Hematopoietic multipotent progenitor cell treated with erythropoietin and hydrocortisone succinate and interleukin-3 and kit ligand, for 4 days (in vitro differentiated cells): ENCODE measurements around the gene GIGYF2.
A peak's percentile ranks its signal among the peaks of the same experiment; 100 is the strongest.
"Not testable (repeated sequence)": the region's sequence is repeated elsewhere in the genome, so short reads cannot be mapped to it uniquely, and the experiment has no call there.

Experiments used
- DNase-seq: peaks from one replicate; pipeline ENCODE4 v3.0.0-alpha.2; 2015

GIGYF2 gene

DNA sequence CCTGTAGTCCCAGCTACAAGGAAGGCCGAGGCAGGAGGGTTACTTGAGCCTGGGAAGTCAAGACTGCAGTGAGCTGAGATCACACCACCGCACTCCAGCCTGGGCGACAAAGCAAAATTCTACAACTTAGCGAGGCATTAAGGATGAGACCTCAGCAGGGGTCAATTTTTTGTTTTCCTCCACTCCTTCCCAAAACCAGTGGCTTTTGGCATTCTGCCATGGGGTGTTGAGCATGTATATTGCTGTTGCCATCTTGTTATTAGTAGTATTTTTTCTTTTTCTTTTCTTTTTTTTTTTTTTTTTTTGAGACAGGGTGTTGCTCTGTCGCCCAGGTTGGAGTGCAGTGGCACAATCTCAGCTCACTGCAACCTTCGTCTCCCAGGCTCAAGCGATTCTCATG is 8.9 kb upstream of the GIGYF2 start:
- DNase-seq: no peak

GRCh38 chr2:232689152-232689910 is 7.8 kb upstream of the GIGYF2 start:
- peak; percentile 13 for DNase-seq

DNA sequence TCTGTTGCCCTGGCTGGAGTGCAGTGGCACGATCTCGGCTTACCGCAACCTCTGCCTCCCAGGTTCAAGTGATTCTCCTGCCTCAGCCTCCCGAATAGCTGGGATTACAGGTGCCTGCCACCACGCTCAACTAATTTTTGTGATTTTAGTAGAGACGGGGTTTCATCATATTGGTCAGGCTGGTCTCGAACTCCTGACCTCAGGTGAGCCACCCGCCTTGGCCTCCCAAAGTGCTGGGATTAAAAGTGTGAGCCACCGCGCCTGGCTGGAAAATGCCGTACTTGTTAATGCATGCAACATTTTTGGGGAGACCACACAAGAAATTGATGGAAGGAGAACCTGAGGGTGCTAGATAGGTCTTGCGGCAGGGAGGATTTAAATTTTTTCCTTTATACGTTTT is 6.0 kb upstream of the GIGYF2 start:
- DNase-seq: not testable (repeated sequence)

GRCh38 chr2:232693344-232693743 is 3.8 kb upstream of the GIGYF2 start:
- no peak for DNase-seq

GRCh38 chr2:232696609-232697058 is 497 bp upstream of the GIGYF2 start:
- no peak for DNase-seq

- DNase-seq: no peak
These were observed 628 bp downstream of the GIGYF2 start for GRCh38 chr2:232697807-232698110.

GRCh38 chr2:232698556-232699091 is 1.5 kb downstream of the GIGYF2 start:
- DNase-seq: no peak

DNA sequence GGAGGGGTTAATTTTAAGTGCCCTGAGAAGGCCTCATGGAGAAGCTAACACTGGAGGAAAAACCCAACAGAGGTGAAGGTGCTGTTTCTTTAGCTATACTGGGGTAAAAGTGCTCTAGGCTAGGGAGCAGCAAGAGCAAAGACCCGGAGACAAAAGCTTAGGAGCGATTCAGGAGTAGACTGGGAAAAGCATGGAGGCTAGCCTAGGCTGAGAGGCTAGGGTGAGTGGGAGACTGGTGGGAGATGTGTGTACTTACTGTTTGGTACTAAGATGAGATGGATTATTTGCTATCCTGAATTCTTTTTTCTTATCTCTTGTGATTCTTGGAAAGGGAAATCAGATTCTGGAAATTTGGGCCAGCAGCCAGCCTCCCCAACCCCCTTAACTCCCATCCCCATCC is 2.0 kb downstream of the GIGYF2 start:
- no peak for DNase-seq

DNA sequence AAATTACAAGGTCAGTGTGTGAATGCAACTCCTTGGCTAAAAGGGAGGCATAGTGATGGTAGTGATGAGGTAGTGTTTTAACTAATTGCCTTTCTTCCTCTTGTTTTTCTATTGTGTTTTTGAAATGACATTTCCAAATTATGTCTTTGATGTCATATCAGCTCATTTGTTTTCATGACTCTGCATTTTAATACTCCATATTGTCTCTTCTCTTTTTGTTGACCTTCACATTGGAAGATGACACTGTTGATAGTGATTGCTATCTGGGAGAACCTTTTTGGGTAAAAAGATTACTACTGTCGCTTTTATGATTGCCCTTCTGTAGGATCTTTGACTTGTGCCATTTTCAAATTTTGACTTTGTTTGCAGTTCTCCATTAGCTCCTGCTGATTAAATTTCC is 3.0 kb downstream of the GIGYF2 start:
- no peak for DNase-seq

DNA sequence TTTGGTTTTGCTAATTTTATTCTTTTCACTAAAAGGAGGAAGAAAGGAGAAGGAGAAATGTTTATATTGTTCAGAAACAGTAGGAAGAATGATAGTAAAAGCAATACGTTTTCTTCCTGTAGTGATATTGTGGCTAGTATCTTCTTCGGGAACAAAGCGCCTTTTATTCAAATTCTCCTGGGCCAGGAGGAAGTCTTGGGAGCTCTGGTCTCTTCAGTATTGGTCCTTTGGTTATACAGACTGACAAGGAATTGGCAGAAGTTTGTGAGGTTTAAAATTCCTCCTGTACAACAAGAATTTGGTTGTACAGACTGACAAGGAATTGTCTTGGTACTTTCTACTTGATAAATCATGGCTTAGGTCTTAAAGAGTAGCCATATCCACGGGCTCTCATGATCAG is 9.9 kb downstream of the GIGYF2 start:
- no peak for DNase-seq

DNA sequence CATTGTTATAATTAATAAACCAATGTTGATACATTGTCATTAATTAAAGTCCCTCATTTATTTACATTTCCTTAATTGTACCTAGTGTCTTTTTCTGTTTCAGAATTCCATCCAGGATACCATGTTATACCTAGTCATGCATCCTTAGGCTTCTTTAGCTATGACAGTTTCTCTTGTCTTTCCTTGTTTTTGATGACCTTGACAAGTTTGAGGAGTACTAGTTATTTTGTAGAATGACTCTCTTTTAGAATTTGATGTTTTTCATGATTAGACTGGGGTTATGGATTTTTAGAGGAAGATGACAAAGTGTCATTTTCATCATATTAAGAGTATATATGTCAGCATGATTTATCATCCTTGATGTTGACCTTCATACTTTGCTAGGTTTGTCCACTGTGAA is 16.4 kb downstream of the GIGYF2 start:
- DNase-seq: no peak

GRCh38 chr2:232714969-232715368 is 17.8 kb downstream of the GIGYF2 start:
- no peak for DNase-seq

- DNase-seq: not testable (repeated sequence)
These were observed 22.9 kb downstream of the GIGYF2 start for GRCh38 chr2:232720056-232720455.

- DNase-seq: no peak
These were observed 24.1 kb downstream of the GIGYF2 start for GRCh38 chr2:232721261-232721660.

- peak; percentile 44 for DNase-seq
These were observed 24.8 kb downstream of the GIGYF2 start for GRCh38 chr2:232721882-232722281.

- DNase-seq: no peak
These were observed 25.9 kb downstream of the GIGYF2 start for GRCh38 chr2:232723027-232723426.

- no peak for DNase-seq
These were observed 31.7 kb downstream of the GIGYF2 start for GRCh38 chr2:232728785-232729184.

GRCh38 chr2:232731470-232731869 is 34.3 kb downstream of the GIGYF2 start:
- no peak for DNase-seq

DNA sequence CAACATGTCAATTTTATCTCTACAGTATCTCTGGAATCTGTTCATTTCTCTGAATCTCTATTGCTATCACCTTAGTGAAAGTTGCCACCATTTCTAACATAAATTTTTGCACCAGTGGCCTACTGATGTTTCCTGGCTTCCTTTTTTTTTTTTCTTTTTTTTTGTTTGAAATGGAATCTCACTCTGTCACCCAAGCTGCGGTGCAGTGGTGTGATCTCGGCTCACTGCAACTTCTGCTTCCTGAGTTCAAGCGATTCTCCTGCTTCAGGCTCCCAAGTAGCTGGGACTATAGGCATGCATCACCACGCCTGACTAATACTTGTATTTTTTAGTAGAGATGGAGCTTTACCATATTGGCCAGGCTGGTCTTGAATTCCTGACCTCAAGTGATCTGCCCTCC is 44.2 kb downstream of the GIGYF2 start:
- peak; percentile 53 for DNase-seq

DNA sequence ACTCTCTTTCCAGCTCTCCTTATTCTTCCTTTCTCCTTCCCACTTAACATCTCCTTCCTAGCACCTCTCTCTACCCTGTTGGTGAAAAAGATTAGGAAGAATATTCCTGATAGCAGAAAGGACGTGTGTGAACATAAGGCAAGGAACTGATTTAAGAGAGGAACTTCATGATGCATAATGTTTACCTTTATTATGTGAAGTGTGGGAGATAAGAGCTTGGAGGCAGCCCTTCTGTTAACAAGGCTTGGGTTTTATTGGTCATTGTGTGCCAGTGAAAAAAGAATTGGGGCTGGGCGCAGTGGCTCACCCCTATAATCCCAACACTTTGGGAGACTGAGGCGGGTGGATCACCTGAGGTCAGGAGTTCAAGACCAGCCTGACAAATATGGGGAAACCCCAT is 44.8 kb downstream of the GIGYF2 start:
- no peak for DNase-seq

GRCh38 chr2:232744963-232745362 is 47.8 kb downstream of the GIGYF2 start:
- DNase-seq: no peak

- DNase-seq: no peak
These were observed 50.9 kb downstream of the GIGYF2 start for GRCh38 chr2:232748038-232748437.

- DNase-seq: no peak
These were observed 52.2 kb downstream of the GIGYF2 start for GRCh38 chr2:232749331-232749730.

GRCh38 chr2:232750135-232750671 is 53.1 kb downstream of the GIGYF2 start:
- no peak for DNase-seq

DNA sequence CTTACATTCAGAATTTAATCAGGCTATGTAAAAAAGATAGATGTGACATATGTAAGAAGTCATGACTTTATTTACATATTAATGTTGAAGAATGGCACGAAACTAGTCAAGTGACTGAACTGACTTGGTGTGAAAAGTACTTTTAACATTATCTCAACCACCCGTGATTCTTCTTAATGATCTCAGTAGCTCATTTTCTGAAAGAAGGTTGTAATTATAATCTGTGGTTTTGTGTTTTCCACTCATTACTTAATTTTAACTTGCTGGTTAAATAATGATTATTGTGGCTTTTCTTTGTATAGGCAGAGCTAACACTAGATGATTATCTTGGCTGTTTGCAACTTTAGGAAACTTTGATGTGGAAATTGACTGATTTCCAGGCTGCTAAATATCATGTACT is 60.8 kb downstream of the GIGYF2 start:
- DNase-seq: peak; percentile 14
